GM18868 (cell line): ENCODE data around the gene NOD1.
A peak's percentile ranks its signal among the peaks of the same experiment; 100 is the strongest.
"Not testable (repeated sequence)": the region's sequence is repeated elsewhere in the genome, so short reads cannot be mapped to it uniquely, and the experiment has no call there.

Experiments
- ATAC-seq: cut with Tn5 transposase; IDR thresholded peaks from one replicate; pipeline ENCODE4 v1.9.1; 2021; ENCODE audit warnings: mild to moderate bottlenecking, moderate library complexity; ENCODE audit not compliant: unreplicated experiment

The NOD1 gene, protein sequence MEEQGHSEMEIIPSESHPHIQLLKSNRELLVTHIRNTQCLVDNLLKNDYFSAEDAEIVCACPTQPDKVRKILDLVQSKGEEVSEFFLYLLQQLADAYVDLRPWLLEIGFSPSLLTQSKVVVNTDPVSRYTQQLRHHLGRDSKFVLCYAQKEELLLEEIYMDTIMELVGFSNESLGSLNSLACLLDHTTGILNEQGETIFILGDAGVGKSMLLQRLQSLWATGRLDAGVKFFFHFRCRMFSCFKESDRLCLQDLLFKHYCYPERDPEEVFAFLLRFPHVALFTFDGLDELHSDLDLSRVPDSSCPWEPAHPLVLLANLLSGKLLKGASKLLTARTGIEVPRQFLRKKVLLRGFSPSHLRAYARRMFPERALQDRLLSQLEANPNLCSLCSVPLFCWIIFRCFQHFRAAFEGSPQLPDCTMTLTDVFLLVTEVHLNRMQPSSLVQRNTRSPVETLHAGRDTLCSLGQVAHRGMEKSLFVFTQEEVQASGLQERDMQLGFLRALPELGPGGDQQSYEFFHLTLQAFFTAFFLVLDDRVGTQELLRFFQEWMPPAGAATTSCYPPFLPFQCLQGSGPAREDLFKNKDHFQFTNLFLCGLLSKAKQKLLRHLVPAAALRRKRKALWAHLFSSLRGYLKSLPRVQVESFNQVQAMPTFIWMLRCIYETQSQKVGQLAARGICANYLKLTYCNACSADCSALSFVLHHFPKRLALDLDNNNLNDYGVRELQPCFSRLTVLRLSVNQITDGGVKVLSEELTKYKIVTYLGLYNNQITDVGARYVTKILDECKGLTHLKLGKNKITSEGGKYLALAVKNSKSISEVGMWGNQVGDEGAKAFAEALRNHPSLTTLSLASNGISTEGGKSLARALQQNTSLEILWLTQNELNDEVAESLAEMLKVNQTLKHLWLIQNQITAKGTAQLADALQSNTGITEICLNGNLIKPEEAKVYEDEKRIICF

DNA sequence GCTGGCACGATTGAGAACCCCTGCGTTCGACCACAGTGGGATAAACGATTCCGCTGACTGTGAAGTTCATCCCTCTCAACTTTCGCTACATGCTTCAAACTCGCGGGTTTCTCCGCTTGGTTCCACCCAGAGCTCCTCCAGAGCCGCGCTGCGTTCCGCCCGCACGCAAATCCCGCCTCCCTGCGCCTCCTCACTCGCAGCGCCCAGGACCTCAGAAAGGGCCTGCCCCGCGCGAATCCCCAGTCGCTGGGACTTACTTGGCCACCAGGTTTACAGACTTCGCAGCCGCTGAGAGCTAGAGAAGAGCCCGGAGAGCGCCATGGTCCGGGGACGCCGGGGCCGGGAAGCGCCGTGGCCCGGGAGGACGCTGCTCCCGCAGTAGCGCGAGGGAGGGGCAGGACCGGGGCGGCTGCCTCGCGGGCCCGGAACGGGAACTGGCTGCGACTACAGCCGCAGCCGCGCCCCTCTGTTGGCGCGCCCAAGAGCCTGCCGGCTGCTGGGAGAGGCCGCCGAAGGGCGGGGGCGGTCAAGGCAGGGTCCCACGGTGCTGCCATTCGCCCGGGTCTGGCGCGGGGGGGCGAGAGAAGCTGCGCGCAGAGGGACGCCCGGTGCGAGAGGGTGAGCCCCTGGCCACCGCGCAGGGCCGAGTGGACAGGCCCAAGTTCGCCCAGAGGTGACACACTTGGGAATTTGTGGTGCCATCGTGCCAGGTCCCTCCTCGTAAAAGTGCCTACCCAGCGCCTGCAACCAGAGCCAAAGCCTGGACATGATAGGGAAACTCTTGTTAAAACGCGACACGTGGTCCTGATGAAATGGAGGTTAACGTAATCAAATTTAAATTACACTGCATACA lies at the start of gene NOD1:
Gene NOD1, minus strand, starts transcription at position 436 of the 853 bp plus-strand sequence. CDS start 21,863 bp downstream, outside the sequence.
- ATAC-seq, result peak; percentile 87

DNA sequence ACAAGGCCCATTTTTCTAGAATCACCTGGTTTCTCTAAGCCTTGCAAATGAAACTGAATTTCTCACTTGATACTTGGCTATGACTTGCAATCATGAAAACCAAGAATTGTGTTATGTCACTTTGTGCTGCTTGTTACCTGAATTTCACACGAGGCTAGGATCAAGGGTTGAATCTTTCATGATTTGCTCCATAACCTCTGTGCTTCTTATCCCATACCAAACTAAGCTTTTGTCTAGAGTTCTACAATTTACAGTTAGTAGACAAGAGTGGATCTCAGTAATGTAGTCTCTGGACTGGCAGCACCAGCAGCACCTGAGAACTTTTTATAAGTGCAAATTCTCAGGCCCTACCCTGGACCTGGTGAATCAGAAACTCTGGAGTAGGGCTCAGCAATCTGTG lies 48.7 kb upstream of the NOD1 start:
- not testable (repeated sequence) for ATAC-seq

DNA sequence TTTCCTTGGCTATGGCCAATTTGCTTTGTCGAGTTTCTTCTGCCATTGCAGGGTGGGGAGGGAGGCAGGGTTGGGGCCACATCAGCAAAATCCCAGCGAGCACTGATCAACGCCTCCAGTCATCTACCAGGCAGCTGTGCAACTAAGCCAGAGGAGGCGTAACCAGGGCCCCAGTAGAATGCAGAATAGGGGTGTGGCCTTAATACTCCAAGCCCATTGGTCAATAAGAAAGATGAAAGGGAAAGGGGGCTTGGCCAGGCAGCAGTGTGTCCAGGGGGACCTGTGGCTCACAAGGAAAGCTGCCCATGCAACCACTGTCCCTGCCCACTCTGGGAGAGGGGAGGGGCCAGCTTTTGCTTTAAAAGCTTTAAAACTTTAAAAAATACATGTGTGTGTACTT lies 47.6 kb upstream of the NOD1 start:
- no peak for ATAC-seq

DNA sequence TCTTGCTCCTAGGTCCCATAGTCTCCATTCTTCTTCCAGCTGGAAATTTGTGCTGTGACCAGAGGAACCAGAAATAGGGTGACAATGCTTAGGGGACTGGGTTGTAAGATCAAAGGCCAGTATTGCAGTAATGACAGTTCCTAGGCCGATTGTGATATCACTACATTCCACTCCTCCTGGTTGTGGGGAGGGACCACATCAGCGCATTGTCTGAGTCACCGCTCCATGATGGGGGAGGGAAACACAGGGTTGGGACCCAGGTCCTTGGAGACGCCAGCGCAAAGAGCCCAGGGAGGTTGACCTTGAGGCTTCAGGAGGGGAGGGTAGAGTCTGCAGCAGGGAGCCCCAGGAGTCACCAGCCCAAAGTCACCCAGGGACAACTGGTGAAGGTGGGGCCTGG lies 46.8 kb upstream of the NOD1 start:
- no peak for ATAC-seq

DNA sequence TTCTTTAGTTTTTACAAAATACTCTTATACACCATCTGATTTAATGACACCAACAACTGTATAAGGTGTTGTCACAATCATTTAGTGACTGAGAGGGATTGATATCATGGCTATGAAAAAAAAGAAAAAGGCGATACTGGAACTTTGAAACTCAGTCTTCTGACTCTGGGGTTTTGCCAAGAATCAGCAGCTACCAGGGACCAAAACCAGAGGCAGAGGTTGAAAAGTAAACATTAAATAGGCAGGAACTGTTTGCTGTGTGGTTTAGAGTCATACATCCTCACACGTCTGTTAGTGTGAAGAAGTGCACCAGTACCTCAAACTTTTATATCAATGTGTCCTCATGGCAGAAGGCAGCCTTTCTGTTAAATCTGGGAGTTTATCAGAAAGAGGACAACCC lies 46.0 kb upstream of the NOD1 start:
- no peak for ATAC-seq

DNA sequence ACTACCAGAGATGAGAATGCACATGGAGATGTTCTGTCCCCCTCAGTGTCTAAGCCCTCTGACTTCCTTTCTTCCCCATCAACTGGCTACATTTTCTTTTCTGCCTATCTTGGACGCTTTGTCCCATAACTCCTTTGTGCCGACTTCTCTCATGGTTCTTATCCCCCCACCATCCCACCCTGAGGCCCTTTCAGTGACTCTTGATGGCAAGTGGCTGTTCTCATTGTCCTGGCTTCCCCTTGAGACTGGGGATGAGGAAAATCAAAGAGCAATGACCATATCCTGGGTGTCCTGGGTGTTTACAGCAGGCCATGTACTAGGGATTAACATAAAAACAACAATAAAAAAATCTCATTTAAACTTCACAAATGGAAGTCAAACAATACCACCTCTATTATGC lies 44.9 kb upstream of the NOD1 start:
- no peak for ATAC-seq

DNA sequence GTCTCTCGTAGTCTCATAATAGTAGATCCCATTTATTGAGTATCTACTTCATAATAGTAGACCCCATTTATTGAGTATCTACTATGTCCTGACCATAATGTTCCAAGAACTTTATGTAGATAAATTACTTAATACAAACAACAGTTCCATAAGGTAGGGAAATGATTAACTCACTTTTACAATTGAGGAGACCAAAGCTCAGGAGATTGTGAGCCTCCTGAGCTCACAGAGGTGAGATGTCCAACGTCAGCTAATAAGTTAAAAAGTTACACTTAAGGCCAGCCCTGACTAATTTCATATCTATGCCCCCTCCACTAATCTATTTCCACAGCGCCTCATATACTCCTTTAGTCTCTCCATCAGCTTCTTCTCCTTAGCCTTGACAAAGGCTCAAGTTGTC lies 43.6 kb upstream of the NOD1 start:
- ATAC-seq, result no peak

DNA sequence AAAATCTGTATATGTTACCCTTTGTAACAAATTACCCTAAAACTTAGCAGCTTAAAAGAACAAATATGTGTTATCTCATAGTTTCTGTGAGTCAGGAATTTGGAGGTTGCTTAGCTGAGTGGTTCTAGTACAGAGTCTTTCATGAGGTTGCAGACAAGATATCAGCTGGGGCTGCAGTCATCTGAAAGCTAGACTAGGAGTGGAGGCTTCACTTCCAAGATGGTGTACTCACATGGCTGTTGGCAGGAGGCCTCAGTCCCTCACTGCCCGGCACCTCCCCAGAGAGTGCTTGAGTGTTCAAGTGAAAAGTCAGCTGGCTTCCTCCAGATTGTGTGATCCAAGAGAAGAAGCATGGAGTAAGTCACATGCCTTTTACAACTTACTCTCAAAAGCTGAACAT lies 42.9 kb upstream of the NOD1 start:
- no peak for ATAC-seq

DNA sequence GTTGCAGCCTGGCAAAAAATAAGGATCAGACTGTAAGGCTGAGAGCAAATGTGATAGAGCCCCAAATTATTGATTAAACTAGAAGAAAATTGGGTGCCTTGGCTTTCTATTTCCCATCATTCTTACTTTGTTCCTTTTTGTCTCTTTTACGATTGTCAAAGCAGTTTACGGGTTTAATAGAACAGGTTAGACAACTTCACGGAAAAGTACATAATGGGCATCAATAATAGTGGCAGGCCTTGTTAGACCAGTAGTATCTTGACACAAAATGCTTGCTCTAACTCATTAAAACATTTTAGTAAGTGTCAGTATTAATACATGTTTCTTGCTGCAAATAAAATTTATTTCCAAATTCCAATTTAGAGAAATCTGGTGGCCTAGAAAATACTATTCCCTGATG lies 40.5 kb upstream of the NOD1 start:
- no peak for ATAC-seq

DNA sequence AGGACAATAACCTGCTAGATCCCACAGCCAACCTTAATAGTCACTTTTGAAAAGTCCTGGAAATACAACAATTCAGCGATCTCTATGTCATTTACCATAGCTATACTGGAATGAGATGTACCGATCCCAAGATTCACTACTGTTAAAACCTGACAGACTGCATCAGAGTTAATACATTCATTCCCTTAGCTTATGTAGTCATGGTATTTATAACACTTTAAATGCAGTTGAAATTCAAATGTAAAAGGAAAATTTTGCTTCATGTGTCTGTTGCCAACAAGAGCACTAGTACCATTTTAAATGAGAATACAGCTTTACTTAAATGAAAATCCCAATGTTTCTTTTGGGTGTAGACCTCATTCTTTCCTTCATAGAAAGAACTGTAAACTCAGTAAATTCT lies 37.2 kb upstream of the NOD1 start:
- ATAC-seq, result no peak

DNA sequence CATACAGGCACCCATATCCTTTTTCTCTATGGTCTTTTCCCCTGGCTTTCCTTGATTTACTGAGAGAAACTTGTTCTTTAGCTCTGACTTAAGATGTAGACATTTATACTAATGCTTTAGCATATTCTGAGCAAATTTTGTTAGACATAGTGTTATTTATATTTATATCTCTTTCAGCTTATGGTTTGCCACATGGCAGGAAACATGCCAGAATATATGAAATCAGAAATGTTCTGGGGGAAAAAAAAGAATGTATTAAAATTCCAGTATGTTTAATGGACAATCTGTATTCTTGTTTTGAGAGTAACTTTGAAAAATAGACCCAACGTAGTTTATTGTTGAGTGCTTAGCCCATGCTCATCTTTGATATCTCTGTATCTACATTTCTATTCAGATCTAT lies 36.2 kb upstream of the NOD1 start:
- no peak for ATAC-seq

DNA sequence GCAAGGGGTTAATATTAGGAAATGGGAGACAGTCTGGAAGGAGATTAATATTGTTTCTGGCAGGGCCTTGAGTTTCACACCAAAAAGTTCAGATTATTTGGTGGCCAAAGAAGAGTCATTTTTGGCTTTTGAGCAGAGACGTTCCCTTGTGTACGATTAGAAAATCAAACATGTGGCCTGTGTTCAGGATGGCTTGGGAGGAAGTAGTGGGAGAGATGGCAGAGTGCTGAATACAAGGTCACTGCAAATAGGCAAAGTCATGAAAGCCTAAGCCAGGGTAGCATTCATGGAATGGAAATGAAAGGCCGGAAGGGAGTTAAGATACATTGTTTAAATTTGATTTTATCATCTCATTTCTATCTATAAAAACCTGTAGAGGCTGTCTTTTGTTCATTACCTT lies 35.6 kb upstream of the NOD1 start:
- ATAC-seq, result no peak

DNA sequence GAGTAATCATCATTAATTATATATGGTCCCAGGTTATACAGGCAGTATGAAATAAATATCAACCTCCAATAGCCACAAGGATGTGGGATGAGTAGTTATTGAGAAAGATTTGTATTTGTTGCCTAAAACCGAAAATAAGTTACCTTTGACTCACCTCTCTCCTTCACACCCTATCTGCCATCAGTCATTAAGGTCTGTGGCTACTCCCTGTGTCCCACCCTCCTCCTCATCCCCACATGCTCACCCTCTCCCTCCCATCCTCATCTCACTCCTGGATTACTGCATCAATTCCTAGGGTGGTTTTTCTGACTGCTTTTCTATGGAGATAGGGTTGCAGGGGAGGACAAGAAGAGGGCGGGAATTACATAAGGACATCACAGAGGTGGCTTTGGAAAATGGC lies 35.2 kb upstream of the NOD1 start:
- ATAC-seq, result no peak

DNA sequence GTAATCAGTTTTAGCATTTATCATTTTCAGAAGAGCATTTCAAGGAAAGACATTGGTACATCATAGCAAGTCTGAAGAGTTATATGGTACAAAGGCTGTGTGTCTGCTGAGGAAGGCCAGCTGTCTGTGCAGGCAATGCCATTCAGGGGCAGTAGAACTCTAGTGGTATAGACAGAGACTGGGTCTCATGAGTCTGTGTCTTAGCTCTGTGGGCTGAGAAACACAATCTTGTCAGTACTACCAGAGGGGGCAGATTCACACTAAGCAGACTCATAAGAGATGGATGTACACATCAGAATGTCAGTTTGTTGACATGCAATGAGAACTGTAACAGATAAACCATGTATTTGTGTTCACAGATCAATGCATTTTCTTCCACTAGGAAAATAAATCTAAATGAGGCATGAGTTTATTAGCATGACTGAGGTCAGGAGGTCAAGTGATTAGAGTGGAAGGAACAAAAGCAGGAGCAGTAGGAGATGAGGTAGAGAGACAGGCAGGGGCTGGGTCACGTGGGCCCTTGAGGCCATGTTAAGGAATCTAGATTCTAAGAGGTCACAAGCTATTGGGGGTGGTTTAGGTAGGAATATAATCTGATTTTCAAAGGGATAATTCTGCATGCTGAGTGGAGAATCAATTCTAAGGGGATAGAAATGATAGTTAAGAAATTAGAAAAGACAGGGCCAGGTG lies 33.5 kb upstream of the NOD1 start:
- no peak for ATAC-seq

DNA sequence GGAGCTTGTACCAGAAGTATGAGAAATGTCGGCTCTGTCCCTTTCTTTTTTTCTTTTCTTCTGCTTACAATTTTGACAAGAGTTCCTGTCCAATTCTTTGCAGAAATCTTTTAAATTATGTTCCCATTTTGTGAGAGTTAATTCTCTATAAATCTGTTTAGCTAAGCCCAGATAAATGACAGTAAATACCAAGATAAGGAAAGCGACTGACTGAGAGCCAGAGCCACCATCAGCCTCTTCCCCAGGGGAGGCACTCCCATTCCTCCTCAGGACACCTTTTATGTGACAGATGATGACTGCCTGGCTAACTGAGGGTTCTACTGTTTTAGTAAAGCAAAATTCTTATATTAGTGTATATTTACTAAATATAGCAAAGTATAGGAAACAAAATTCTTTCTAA lies 32.9 kb upstream of the NOD1 start:
- no peak for ATAC-seq

DNA sequence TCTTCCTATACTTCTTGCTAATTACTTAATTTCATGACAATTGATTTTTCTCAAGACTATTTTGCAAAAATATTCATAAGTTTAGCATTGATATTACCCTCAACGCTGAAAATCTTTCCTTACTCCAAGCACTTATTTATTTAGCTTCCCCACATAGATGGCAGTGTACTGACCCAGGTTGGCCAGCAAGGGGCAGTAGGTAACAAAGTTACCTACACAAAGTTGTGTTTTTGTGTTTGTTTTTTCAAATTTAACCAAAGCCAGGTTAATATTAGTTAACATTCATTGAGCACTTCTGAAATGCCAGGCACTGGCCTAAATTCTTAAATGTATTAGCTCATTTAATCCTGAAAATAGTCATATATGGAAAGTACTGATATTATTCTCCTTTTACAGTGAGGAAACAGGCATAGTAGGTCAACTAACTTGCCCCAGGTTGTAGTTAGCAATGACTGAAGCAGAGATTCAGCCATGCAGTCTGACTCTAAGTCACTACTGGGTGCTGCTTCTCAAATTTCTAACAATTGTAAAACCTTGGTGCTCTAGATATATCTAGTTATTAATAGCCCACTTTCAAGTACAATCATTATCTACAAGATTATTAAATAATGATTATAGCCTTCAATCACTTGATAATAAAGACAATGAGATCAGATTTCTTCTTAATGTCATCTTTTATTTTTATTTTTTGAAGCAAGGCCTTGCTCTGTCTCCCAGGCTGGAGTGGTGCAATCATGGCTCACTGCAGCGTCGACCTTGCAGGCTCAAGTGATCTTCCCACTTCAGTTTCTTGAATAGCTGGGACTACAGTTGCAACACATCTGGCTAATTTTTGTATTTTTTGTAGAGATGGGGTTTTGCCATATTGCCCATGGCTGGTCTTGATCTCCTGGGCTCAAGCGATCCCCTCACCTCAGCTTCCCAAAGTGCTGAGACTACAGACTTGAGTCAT lies 31.8 kb upstream of the NOD1 start:
- no peak for ATAC-seq

DNA sequence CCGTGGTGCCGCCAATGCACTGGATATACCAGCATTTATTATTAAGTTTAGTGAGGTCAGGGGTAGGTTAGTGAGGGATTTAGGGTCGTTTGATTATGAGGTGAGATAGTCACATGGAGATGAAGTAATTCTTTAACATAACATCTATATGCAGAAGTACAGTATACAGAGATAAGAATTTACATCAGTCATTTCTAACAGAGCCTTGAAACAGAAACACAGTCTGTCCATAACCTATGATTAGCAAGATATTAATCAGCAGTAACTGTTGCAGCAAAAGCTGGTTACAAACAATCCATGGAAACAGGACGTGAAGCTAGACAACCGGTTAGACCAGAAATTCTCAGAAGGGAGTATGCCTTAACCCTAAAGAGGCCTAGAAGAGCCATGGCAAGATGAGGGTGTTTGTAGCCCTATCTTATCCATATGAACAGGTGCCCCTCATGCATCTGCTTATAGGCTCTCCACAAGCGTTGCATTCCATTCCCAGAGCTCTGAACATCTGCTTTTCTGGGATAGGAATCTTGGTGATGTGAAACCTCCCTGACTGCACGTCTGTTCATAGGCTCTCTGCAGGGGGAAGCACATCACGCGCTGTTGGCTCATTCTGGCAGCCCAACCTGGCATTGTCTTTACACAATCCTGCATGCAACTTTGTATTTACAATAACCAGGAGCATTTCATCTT lies 30.7 kb upstream of the NOD1 start:
- ATAC-seq, result not testable (repeated sequence)

DNA sequence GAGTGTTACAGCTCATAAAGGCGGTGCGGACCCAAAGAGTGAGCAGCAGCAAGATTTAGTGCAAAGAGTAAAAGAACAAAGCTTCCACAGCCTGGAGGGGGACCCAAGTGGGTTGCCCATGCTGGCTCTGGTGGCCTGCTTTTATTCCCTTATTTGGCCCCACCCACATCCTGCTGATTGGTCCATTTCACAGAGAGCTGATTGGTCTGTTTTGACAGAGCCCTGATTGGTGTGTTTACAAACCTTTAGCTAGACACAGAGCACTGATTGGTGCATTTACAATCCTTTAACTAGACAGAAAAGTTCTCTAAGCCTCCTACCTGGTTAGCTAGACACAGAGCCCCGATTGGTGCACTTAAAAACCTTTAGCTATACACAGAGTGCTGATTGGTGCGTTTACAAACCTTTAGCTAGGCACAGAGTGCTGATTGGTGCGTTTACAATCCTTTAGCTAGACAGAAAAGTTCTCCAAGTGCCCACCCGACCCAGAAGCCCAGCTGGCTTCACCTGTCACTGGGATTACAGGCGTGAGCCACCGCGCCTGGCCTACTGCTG lies 28.8 kb upstream of the NOD1 start:
- ATAC-seq, result not testable (repeated sequence)
